IMR-90 (cell line): ENCODE data around the gene RNGTT. TPM values are rescaled to one million over a fixed set of nuclear protein-coding genes. Genes with fewer than 3 reads are reported as not detected.

Source experiments
- ATAC-seq: fragments of 200-7000 bp; cut with Tn5 transposase; 2 replicates; pipeline ENCODE4 v1.9.1; 2020; ENCODE audit warnings: low read depth, mild to moderate bottlenecking, moderate library complexity
- BruUV-seq: library from RNA; stranded (reverse); fragments of 400-500 nt; replicated peaks from 2 replicates; lab custom pipeline; 2021; lab: Mats Ljungman, UMichigan
- CTCF ChIA-PET: fragments of 300-600 bp; formaldehyde crosslinking; extraction: SDS; loops from one replicate; lab custom pipeline; 2021; ENCODE audit warnings: antibody characterized with exemption; lab: Yijun Ruan, JAX
- POLR2A ChIA-PET: fragments of 300-600 bp; sonication (Branson Sonifier 250); formaldehyde crosslinking; loops from one replicate; lab custom pipeline; 2022; ENCODE audit warnings: antibody characterized with exemption; ENCODE audit not compliant: unreplicated experiment; lab: Charles Lee
- DNase-seq: peaks from one replicate; pipeline ENCODE4 v3.0.0; 2013
- H2AFZ ChIP-seq: replicated peaks from 2 replicates; pipeline ENCODE3; 2013; ENCODE audit warnings: low read length, mild to moderate bottlenecking; ENCODE audit not compliant: poor library complexity
- H2AK5ac ChIP-seq: 2 replicates; pipeline ENCODE4 v1.6.1; 2013; ENCODE audit warnings: low read depth, low read length, inconsistent platforms
- H2AK9ac ChIP-seq: replicated peaks from 2 replicates; pipeline ENCODE3; 2013; ENCODE audit warnings: mild to moderate bottlenecking, low read depth, low read length, moderate library complexity; ENCODE audit not compliant: poor library complexity
- H2BK120ac ChIP-seq: 2 replicates; pipeline ENCODE4 v1.6.1; 2013; ENCODE audit warnings: low read depth, low read length, inconsistent platforms
- H2BK15ac ChIP-seq: 3 replicates; pipeline ENCODE4 v1.6.1; 2013; ENCODE audit warnings: low read depth, low read length, inconsistent platforms
- H2BK20ac ChIP-seq: 2 replicates; pipeline ENCODE4 v1.6.1; 2013; ENCODE audit warnings: low read depth, mild to moderate bottlenecking, inconsistent platforms, low read length, moderate library complexity
- H2BK5ac ChIP-seq: 2 replicates; pipeline ENCODE4 v1.6.1; 2013; ENCODE audit warnings: mild to moderate bottlenecking, low read depth, low read length, inconsistent platforms; ENCODE audit not compliant: poor library complexity, severe bottlenecking
- H3K14ac ChIP-seq: replicated peaks from 2 replicates; pipeline ENCODE4 v1.6.1; 2013; ENCODE audit warnings: low read depth, low read length, inconsistent platforms
- H3K18ac ChIP-seq: 2 replicates; pipeline ENCODE4 v1.6.1; 2013; ENCODE audit warnings: low read depth, low read length, control low read depth
- H3K23ac ChIP-seq: 2 replicates; pipeline ENCODE4 v1.6.1; 2013; ENCODE audit warnings: low read depth, low read length, inconsistent platforms
- H3K27ac ChIP-seq: 2 replicates; pipeline ENCODE4 v1.5.1; 2013; ENCODE audit warnings: mild to moderate bottlenecking, control low read depth, low read length; ENCODE audit not compliant: insufficient read depth
- H3K27me3 ChIP-seq: 2 replicates; pipeline ENCODE4 v1.6.1; 2013; ENCODE audit warnings: low read length; ENCODE audit not compliant: control insufficient read depth, insufficient read depth
- H3K36me3 ChIP-seq: 2 replicates; pipeline ENCODE4 v1.6.1; 2013; ENCODE audit warnings: low read length, mixed read lengths; ENCODE audit not compliant: control insufficient read depth, insufficient read depth
- H3K4ac ChIP-seq: 2 replicates; pipeline ENCODE4 v1.6.1; 2013; ENCODE audit warnings: low read depth, low read length, inconsistent platforms
- H3K4me1 ChIP-seq: 2 replicates; pipeline ENCODE4 v1.6.1; 2013; ENCODE audit warnings: low read length, mixed read lengths; ENCODE audit not compliant: control insufficient read depth, insufficient read depth
- H3K4me2 ChIP-seq: 2 replicates; pipeline ENCODE4 v1.6.1; 2013; ENCODE audit warnings: low read depth, mild to moderate bottlenecking, control low read depth, low read length, moderate library complexity
- H3K4me3 ChIP-seq: 2 replicates; pipeline ENCODE4 v1.5.1; 2013; ENCODE audit warnings: low read depth, mild to moderate bottlenecking, control low read depth, low read length, moderate library complexity; ENCODE audit not compliant: insufficient read depth
- H3K56ac ChIP-seq: 2 replicates; pipeline ENCODE4 v1.6.1; 2013; ENCODE audit warnings: low read length, inconsistent platforms; ENCODE audit not compliant: insufficient read depth; ENCODE audit errors: extremely low read depth
- H3K79me1 ChIP-seq, 2 experiments: 2 replicates each; pipeline ENCODE4 v1.6.1; 2013; ENCODE audit warnings: low read length in 2 of 2, inconsistent platforms in 1 of 2, low read depth in 1 of 2
- H3K9ac ChIP-seq: 2 replicates; pipeline ENCODE4 v1.6.1; 2013; ENCODE audit warnings: low read depth, low read length, control low read depth
- H3K9me1 ChIP-seq: 2 replicates; pipeline ENCODE4 v1.6.1; 2013; ENCODE audit warnings: low read length, inconsistent platforms; ENCODE audit not compliant: insufficient read depth
- H3K9me3 ChIP-seq: 2 replicates; pipeline ENCODE4 v1.6.1; 2013; ENCODE audit warnings: low read length; ENCODE audit not compliant: control insufficient read depth, insufficient read depth
- H4K20me1 ChIP-seq: 2 replicates; pipeline ENCODE4 v1.6.1; 2013; ENCODE audit warnings: low read length, inconsistent platforms; ENCODE audit not compliant: insufficient read depth
- H4K5ac ChIP-seq: 2 replicates; pipeline ENCODE4 v1.6.1; 2013; ENCODE audit warnings: mild to moderate bottlenecking, low read depth, low read length, control low read depth
- H4K8ac ChIP-seq, 2 experiments: 2 replicates each; pipeline ENCODE4 v1.6.1; 2013; ENCODE audit warnings: low read depth in 2 of 2, low read length in 2 of 2, control low read depth in 1 of 2, inconsistent platforms in 1 of 2
- H4K91ac ChIP-seq: 2 replicates; pipeline ENCODE4 v1.6.1; 2013; ENCODE audit warnings: low read depth, low read length, inconsistent platforms; ENCODE audit not compliant: insufficient read depth
- ELK1 ChIP-seq: fragments of 150-350 bp; IDR thresholded peaks from 2 replicates; pipeline ENCODE4 v1.6.1; 2016; ENCODE audit warnings: low read depth, mild to moderate bottlenecking, low read length, moderate library complexity, borderline replicate concordance
- FOS ChIP-seq: fragments of 150-350 bp; IDR thresholded peaks from 2 replicates; pipeline ENCODE4 v1.6.1; 2016; ENCODE audit warnings: low read depth, low read length
- NFE2L2 ChIP-seq: fragments of 150-350 bp; IDR thresholded peaks from 2 replicates; pipeline ENCODE4 v1.6.1; 2016; ENCODE audit warnings: low read depth, mild to moderate bottlenecking, low read length
- POLR2A ChIP-seq: IDR thresholded peaks from 2 replicates; pipeline ENCODE4 v1.6.1; 2012; ENCODE audit warnings: mild to moderate bottlenecking, low read depth, low read length
- RCOR1 ChIP-seq: IDR thresholded peaks from 2 replicates; pipeline ENCODE4 v1.6.1; 2012; ENCODE audit warnings: mild to moderate bottlenecking, low read length, improper control_type of control experiment; ENCODE audit not compliant: insufficient replicate concordance
- RFX5 ChIP-seq: IDR thresholded peaks from 2 replicates; pipeline ENCODE4 v1.8.0; 2012; ENCODE audit warnings: low read depth, mild to moderate bottlenecking, low read length, moderate library complexity
- SMC3 ChIP-seq: fragments of 150-350 bp; IDR thresholded peaks from 2 replicates; pipeline ENCODE4 v1.6.1; 2016; ENCODE audit warnings: low read depth, mild to moderate bottlenecking, antibody characterized with exemption, low read length, moderate library complexity
- USF2 ChIP-seq: fragments of 150-350 bp; IDR thresholded peaks from 2 replicates; pipeline ENCODE4 v1.6.1; 2017; ENCODE audit warnings: mild to moderate bottlenecking, antibody characterized with exemption, low read length, low read depth
- WGBS, 2 experiments: methylation state at CpG; one replicate each; pipeline versions ENCODE4 v1.1.5 to v1.1.7; 2013; ENCODE audit warnings: missing lambda C conversion rate in 2 of 2; ENCODE audit not compliant: insufficient read length in 1 of 2; ENCODE audit errors: extremely low coverage in 2 of 2; 5-methylcytosine and 5-hydroxymethylcytosine counted together
- dilution Hi-C: fragments of 300-500 bp; cut with HindIII; formaldehyde crosslinking; loops from one replicate; pipeline ENCODE4 v1.14.3; 2018; ENCODE audit warnings: low sequenced_read_pairs; ENCODE audit not compliant: unreplicated experiment
- in situ Hi-C: fragments of 300-500 bp; cut with MboI; formaldehyde crosslinking; loops from 3 replicates; pipeline ENCODE4 v1.14.3; 2019; ENCODE audit warnings: low sequenced_read_pairs, inconsistent platforms, mixed read lengths
- intact Hi-C: fragments of 100-400 bp; cut with micrococcal nuclease; formaldehyde crosslinking; loops from 2 replicates; pipeline ENCODE4 v1.10.0; 2022
- polyA plus RNA-seq, 3 experiments: library from polyadenylated mRNA; depleted of rRNA; stranded (reverse); fragments of >200 nt; gene quantifications; 2 replicates each; pipeline ENCODE4 v1.2.3, GENCODE V29; 2012; ENCODE audit warnings: low replicate concordance in 1 of 3
- total RNA-seq: library from RNA; depleted of rRNA; stranded (reverse); fragments of >200 nt; gene quantifications from 2 replicates; pipeline ENCODE4 v1.2.3, GENCODE V29; 2012

RNGTT gene
- total and polyA plus RNA-seq, 2 of the 4 experiments (the other 2 are of a cell fraction) = 5.4 to 21.7 TPM

- ChIA-PET CTCF (no interaction called here), POLR2A (no interaction called here)
- Histone ChIP-seq H3K36me3 (no peaks in the 10 kb centered on the region), H3K27ac (no peak overlapping the region), H3K4me1 (no peaks in the 10 kb centered on the region), H4K5ac (no peak overlapping the region), H3K4me3 (no peak overlapping the region), H3K18ac (no peak overlapping the region), H4K20me1 (no peaks in the 10 kb centered on the region), H3K56ac (no peak overlapping the region), H3K9me1 (no peaks in the 10 kb centered on the region), H2BK5ac (no peak overlapping the region), H3K27me3 (peaks cover 3% of the 10 kb centered on the region; the same call in 1 of the 2 replicates), H3K23ac (no peak overlapping the region), H2BK15ac (no peak overlapping the region), H2BK120ac (no peak overlapping the region), H2AFZ (no peak overlapping the region), H4K91ac (no peak overlapping the region), H3K4ac (no peak overlapping the region), H3K4me2 (no peak overlapping the region), H2BK20ac (no peak overlapping the region), H2AK5ac (no peak overlapping the region), H3K9ac (no peak overlapping the region), H2AK9ac (no peak overlapping the region), H3K79me1 (no peaks in the 10 kb centered on the region), H4K8ac (no peak overlapping the region), H3K14ac (no peak overlapping the region), H3K9me3 (no peaks in the 10 kb centered on the region)
- ATAC-seq (no peak), DNase-seq (no peak)
- no CpG with 5 or more reads among the region's 2 CpGs for WGBS, 2 experiments
- dilution Hi-C loops = no loop called here
- intact Hi-C loops = no loop called here
- in situ Hi-C loops = loop anchor here (10.0 to 25.0 kb wide), 3 partner anchors 87 to 624 kb away; partner anchors contain the start of gene UBE2J1
- TF ChIP-seq FOS (no peak), RCOR1 (no peak), SMC3 (no peak), POLR2A (no peak), NFE2L2 (no peak), ELK1 (no peak), USF2 (no peak), RFX5 (no peak)
- no TSS peak for BruUV-seq
These were observed 24.5 kb upstream of the RNGTT start for GRCh38 chr6:88987922-88988321.
